ENCODE measurements around the gene METAP2.
"Not testable (repeated sequence)": the region's sequence is repeated elsewhere in the genome, so short reads cannot be mapped to it uniquely, and the experiment has no call there.

Gene METAP2

GRCh38 chr12:95462081-95462480, 11.9 kb upstream of the METAP2 start:
- no peak for FAIRE-seq
- no peak for DNase-seq (ENCODE audit: low spot score)

- FAIRE-seq (no peak), DNase-seq (ENCODE audit: low spot score) (no peak)
Observed at GRCh38 chr12:95462551-95462950, 11.4 kb upstream of the METAP2 start.

DNA sequence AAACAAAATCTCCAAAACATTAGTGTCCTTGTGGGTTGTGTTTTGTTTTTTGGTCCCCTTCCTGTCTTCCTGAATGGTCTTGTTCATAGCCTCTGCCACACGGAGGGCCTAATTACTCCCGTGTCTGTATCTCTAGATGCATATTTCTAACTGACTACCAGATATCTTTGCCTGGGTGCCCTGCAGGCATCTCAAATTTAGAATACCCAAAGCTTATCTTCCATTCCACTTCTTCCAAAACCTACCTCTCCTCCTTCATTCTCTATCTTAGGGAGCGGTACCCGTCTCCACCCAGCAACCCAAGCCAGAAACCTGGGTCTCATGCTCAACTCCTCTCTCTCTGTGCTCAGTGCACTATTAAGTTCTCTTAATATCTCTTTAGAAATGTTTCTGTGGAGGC, 10.9 kb upstream of the METAP2 start:
- FAIRE-seq (no peak), DNase-seq (ENCODE audit: low spot score) (no peak)

DNA sequence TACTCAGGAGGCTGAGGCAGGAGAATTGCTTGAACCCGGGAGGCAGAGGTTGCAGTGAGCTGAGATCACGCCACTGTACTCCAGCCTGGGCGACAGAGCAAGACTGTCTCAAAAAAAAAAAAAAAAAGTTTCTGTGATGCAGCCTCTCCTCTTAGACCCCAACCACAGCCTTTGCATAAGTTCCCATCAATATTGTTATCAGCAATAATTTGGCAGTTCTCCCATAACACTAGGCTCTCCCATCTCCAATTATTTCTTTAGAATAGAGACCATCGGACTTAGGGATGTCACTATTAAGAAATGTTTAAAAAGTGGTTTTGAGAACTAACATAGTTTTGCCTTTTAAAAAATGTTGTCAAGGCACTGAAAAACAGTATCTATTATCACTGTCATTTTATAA, 10.2 kb upstream of the METAP2 start:
- not testable (repeated sequence) for DNase-seq (ENCODE audit: low spot score); FAIRE-seq

GRCh38 chr12:95465275-95465674, 8.7 kb upstream of the METAP2 start:
- no peak for DNase-seq (ENCODE audit: low spot score)
- FAIRE-seq, result no peak

DNA sequence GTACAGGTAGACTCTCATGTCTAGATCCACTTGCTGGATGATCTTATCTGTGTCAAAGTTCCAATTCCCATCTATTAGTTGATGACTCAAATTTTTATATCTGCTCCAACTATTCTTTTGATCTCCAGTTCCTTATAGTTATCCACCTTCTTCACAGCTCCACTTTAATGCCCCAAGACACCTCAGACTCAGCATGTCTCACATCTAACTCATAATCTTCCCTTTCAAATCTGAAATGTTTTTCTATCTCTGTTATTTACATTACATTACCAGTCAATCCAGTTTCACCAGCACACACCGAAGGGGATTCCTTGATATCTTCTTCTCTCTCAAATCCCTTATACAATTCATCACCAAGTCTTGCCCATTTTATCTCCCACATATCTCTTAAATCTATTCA, 3.7 kb upstream of the METAP2 start:
- FAIRE-seq, result no peak
- no peak for DNase-seq (ENCODE audit: low spot score)

DNA sequence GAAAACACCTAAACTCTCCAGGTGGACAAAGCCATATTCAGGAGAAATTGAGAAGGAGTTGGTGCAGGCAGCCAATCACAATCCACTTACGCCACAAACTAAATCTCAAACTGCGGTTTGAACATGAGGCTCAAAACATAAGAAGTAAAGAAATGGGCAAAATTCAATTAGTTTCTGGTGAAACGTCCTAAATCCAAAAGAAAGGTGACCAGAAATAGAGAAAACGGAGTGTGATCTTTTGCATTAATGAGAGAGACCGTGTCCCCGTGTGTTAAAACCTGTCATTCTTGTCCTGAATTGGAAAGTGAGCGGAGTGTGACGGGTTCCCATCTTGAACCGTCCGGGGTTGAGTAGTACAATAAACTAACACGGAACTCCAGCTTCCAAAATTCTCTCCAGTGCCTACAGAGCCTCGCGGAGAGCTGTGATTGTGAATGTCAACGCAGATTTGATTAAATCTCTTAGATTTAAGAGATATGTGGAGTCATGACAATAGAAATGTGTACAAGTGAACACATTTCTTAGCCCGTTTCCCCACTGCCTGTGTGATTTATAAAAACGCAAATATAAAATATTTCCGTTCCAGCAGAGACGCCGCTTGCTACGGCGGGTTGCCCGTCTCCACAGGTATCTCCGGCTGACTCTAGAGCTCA, 595 bp upstream of the METAP2 start:
- DNase-seq (ENCODE audit: low spot score) (peak; percentile 17), FAIRE-seq (no peak)

DNA sequence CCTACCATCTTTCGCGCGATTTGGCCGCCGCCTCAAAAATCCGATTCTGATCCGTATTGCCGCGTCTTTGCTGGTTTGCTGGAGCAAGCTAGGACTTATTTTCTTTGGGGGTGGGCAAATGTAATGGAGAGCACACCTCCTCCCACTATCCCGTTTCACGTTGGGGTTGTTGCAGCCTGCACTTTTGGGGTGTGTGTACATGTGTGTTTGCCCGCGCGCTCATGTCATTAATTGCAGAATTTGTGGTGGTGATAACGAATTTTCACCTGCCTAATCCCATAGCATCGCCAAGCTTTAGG, 657 bp downstream of the METAP2 start:
- DNase-seq (ENCODE audit: low spot score) (no peak), FAIRE-seq (no peak)

DNA sequence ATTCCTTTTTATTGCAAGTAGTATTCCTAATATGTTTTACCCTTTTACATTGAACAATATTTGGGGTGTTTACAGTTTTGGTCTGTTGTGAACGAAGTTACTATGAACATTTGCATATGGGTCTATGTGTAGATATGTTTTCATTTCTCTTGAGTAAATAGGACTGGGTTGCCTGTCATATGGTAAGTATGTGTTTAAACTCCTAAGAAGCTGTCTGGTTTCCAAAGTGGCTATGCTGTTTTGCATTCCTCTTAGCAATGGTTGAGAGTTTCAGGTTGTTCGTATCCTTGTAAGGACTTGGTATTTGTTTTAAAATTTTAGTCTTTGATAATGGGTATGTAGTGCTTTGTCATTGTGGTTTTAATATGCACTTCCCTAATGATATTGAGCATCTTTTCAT, 6.3 kb downstream of the METAP2 start:
- no peak for FAIRE-seq
- no peak for DNase-seq (ENCODE audit: low spot score)

DNA sequence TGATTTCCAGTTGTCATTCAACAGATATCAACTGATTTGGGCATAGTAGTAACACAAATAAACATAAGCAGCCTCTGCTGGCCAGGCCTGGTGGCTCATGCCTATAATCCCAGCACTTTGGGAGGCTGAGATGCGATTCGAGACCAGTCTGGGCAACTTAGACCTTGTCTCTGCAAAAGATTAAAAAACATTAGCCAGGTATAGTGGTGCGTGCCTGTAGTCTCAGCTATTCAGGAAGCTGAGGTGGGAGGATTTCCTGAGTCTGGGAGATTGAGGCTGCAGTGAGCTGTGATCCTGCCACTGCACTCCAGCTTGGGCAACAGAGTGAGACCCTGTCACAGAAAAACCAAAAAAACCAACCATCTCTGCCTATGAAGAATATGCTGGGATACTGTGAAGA, 7.1 kb downstream of the METAP2 start:
- no peak for FAIRE-seq
- DNase-seq (ENCODE audit: low spot score), result no peak

- DNase-seq (ENCODE audit: low spot score) (no peak), FAIRE-seq (no peak)
Observed at GRCh38 chr12:95481888-95482287, 7.9 kb downstream of the METAP2 start.

GRCh38 chr12:95482564-95482963, 8.6 kb downstream of the METAP2 start:
- not testable (repeated sequence) for FAIRE-seq

GRCh38 chr12:95484524-95484923, 10.6 kb downstream of the METAP2 start:
- no peak for DNase-seq (ENCODE audit: low spot score)
- no peak for FAIRE-seq

More at GRCh38 chr12:95482564-95482963, 8.6 kb downstream of the METAP2 start:
- DNase-seq (ENCODE audit: low spot score), result not testable (repeated sequence)

DNA sequence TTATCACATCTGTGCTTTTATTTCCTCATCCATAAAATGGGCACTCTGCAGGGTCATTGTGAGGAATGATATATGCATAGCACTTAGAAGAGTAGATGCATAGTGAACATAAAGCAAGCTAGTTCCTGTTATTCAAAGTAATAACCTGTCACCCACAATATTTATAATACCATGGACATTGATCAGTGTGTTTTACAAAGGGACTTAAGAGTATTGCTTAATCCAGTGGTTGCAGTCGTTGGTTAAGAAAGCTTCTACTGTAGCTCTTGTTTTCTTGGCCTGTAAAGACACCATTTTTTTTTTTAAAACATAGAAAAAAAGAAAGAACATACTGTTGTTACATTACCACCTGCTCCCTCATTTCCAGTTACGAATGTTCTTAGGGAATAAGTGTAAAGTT, 13.1 kb downstream of the METAP2 start:
- DNase-seq (ENCODE audit: low spot score), result no peak
- FAIRE-seq, result no peak

GRCh38 chr12:95492462-95492861, 18.5 kb downstream of the METAP2 start:
- FAIRE-seq (no peak), DNase-seq (ENCODE audit: low spot score) (no peak)

DNA sequence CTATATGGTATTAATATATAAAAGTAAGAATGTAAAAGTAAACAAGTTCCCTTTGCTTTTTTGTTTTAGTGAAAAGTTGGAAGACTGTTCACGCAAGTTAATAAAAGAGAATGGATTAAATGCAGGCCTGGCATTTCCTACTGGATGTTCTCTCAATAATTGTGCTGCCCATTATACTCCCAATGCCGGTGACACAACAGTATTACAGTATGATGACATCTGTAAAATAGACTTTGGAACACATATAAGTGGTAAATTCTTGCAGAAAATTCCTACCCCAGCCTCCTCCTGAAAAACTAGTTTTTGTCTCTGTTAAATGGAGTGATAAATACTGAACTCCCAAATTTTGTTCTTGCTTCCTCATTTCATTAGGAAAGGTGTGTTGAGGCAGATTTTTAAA, 20.9 kb downstream of the METAP2 start:
- FAIRE-seq (no peak), DNase-seq (ENCODE audit: low spot score) (no peak)

DNA sequence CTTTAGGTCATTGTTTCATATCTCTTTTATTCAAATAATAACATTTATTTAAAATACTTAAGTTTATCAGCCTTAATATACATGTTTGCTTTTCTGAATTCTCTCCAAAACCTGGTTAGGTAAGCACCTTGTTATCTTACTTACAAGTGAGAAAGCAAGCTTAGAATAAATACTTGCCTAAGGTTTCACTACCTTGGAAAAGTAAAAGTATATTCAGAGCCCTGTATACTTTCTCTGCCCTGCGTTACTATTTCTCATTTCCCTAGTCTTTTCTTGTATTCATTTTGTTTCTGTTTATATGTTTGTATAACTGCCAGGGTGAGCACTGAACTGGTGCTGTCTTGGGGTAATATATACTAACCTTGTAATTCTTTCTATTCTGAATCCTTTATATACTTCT, 21.5 kb downstream of the METAP2 start:
- no peak for DNase-seq (ENCODE audit: low spot score)
- no peak for FAIRE-seq

DNA sequence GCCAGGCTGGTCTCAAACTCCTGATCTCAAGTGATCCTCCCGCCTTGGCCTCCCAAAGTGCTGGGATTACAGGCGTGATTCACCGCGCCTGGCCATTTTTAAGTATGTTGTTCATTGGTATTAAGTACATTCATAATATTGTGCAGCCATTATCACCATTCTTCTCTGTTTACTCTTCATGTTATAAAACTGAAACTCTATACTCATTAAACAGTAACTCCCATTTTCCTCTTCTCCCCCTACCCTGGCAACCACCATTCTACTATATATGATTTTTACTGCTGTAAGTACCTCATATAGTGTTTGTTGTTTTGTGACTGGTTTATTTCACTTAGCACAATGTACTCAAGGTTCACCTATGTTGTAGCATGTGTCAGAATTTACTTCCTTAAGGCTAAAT, 23.1 kb downstream of the METAP2 start:
- FAIRE-seq, result no peak
- no peak for DNase-seq (ENCODE audit: low spot score)

- no peak for FAIRE-seq
- DNase-seq (ENCODE audit: low spot score), result no peak
Observed at GRCh38 chr12:95498968-95499367, 25.0 kb downstream of the METAP2 start.

DNA sequence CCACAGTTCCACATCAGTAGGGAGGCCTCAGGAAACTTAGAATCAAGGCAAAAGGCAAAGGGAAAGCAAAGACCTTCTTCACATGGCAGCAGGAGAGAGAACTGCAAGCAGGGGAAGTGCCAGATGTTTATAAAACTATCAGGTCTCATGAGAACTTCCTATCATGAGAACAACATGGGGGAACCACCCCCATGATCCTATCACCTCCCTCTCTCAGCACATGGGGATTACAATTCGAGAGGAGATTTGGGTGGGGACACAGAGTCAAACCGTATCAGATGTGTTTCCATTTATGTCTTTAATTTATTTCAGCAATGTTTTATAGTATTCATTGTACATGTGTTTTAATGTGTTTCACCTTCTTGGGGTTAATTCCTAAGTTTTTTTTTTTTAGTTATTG, 25.8 kb downstream of the METAP2 start:
- no peak for FAIRE-seq

GRCh38 chr12:95504140-95504539, 30.2 kb downstream of the METAP2 start:
- FAIRE-seq (no peak), DNase-seq (ENCODE audit: low spot score) (no peak)

More for the DNA sequence above, 25.8 kb downstream of the METAP2 start:
- no peak for DNase-seq (ENCODE audit: low spot score)

GRCh38 chr12:95505039-95505438, 31.1 kb downstream of the METAP2 start:
- no peak for DNase-seq (ENCODE audit: low spot score)
- FAIRE-seq, result no peak

GRCh38 chr12:95506707-95507523, 33.0 kb downstream of the METAP2 start:
- no peak for DNase-seq (ENCODE audit: low spot score)
- no peak for FAIRE-seq
